HG02623 (cell line): ENCODE data around the gene PIH1D1.
A peak's percentile ranks its signal among the peaks of the same experiment; 100 is the strongest.

Experiments used
- ATAC-seq: cut with Tn5 transposase; IDR thresholded peaks from one replicate; pipeline ENCODE4 v1.9.1; 2021; ENCODE audit warnings: moderate library complexity; ENCODE audit not compliant: unreplicated experiment

PIH1D1 gene

GRCh38 chr19:49451430-49452181 is at the start of gene PIH1D1:
TSS of gene PIH1D1 (minus strand) at chr19:49451814. CDS start at chr19:49451574, 240 bp downstream.
- peak; percentile 39 for ATAC-seq

GRCh38 chr19:49499030-49499670 is 47.5 kb upstream of the PIH1D1 start:
- ATAC-seq: no peak

- no peak for ATAC-seq
Measured at GRCh38 chr19:49498475-49498874, 46.9 kb upstream of the PIH1D1 start.

- ATAC-seq: no peak
Measured at GRCh38 chr19:49497789-49498103, 46.1 kb upstream of the PIH1D1 start.

GRCh38 chr19:49497047-49497788 is 45.6 kb upstream of the PIH1D1 start:
- no peak for ATAC-seq

GRCh38 chr19:49496574-49497008 is 45.0 kb upstream of the PIH1D1 start:
- ATAC-seq: no peak

- ATAC-seq: no peak
Measured at GRCh38 chr19:49492573-49493405, 41.2 kb upstream of the PIH1D1 start.

- no peak for ATAC-seq
Measured at GRCh38 chr19:49491804-49492572, 40.4 kb upstream of the PIH1D1 start.

- ATAC-seq: no peak
Measured at GRCh38 chr19:49491030-49491803, 39.6 kb upstream of the PIH1D1 start.

- no peak for ATAC-seq
Measured at GRCh38 chr19:49490287-49491029, 38.8 kb upstream of the PIH1D1 start.

- ATAC-seq: no peak
Measured at GRCh38 chr19:49489601-49490167, 38.1 kb upstream of the PIH1D1 start.

- no peak for ATAC-seq
Measured at GRCh38 chr19:49488863-49489537, 37.4 kb upstream of the PIH1D1 start.

- no peak for ATAC-seq
Measured at GRCh38 chr19:49488046-49488862, 36.6 kb upstream of the PIH1D1 start.

- peak; percentile 87 for ATAC-seq
Measured at GRCh38 chr19:49487277-49488045, 35.8 kb upstream of the PIH1D1 start, which contains the start of gene RPL13A. TSS of gene RPL13A (plus strand) at chr19:49487608. CDS start at chr19:49487630, 22 bp downstream.

- ATAC-seq: no peak
Measured at GRCh38 chr19:49486710-49487276, 35.2 kb upstream of the PIH1D1 start.

- ATAC-seq: no peak
Measured at GRCh38 chr19:49486232-49486631, 34.6 kb upstream of the PIH1D1 start.
